ENCODE measurements around the gene LRP8. TPM values are rescaled to one million over a fixed set of nuclear protein-coding genes. Genes with fewer than 3 reads are reported as not detected.

LRP8 gene
- total RNA-seq, 1 donor from 2014 or later, result 8.4 TPM

GRCh38 chr1:53362851-53363642 is 35.2 kb upstream of the LRP8 start:
- H3K27me3 ChIP-seq (ENCODE audit: control insufficient read depth, insufficient read depth, low read length), result peaks cover 2% of the 10 kb centered on the region
- DNase-seq (ENCODE audit: low read depth), result no peak
- H3K36me3 ChIP-seq (ENCODE audit: control insufficient read depth, insufficient read depth, low read length), result no peaks in the 10 kb centered on the region
- no peak for FAIRE-seq
- TF ChIP-seq CTCF (IDR thresholded peaks at IDR 0.05; ENCODE audit: insufficient read depth, low read length, severe bottlenecking), result no peak
- no peak overlapping the region for H3K4me3 ChIP-seq (ENCODE audit: low read depth, low read length)

- no peak for FAIRE-seq
These were observed 34.4 kb upstream of the LRP8 start for GRCh38 chr1:53362270-53362669.

GRCh38 chr1:53361541-53361961 is 33.7 kb upstream of the LRP8 start:
- Histone ChIP-seq H3K36me3 (ENCODE audit: control insufficient read depth, insufficient read depth, low read length) (no peaks in the 10 kb centered on the region), H3K27me3 (ENCODE audit: control insufficient read depth, insufficient read depth, low read length) (no peaks in the 10 kb centered on the region), H3K4me3 (ENCODE audit: low read depth, low read length) (no peak overlapping the region)
- no peak for TF ChIP-seq CTCF (IDR thresholded peaks at IDR 0.05; ENCODE audit: insufficient read depth, low read length, severe bottlenecking)
- no peak for DNase-seq (ENCODE audit: low read depth)
- FAIRE-seq, result no peak

More at GRCh38 chr1:53362270-53362669, 34.4 kb upstream of the LRP8 start:
- Histone ChIP-seq H3K36me3 (ENCODE audit: control insufficient read depth, insufficient read depth, low read length) (no peaks in the 10 kb centered on the region), H3K4me3 (ENCODE audit: low read depth, low read length) (no peak overlapping the region), H3K27me3 (ENCODE audit: control insufficient read depth, insufficient read depth, low read length) (no peaks in the 10 kb centered on the region)
- DNase-seq (ENCODE audit: low read depth), result no peak
- TF ChIP-seq CTCF (IDR thresholded peaks at IDR 0.05; ENCODE audit: insufficient read depth, low read length, severe bottlenecking), result no peak

GRCh38 chr1:53359934-53360276 is 32.0 kb upstream of the LRP8 start:
- no peak for TF ChIP-seq CTCF (IDR thresholded peaks at IDR 0.05; ENCODE audit: insufficient read depth, low read length, severe bottlenecking)
- Histone ChIP-seq H3K4me3 (ENCODE audit: low read depth, low read length) (no peak overlapping the region), H3K36me3 (ENCODE audit: control insufficient read depth, insufficient read depth, low read length) (no peaks in the 10 kb centered on the region), H3K27me3 (ENCODE audit: control insufficient read depth, insufficient read depth, low read length) (no peaks in the 10 kb centered on the region)
- FAIRE-seq (no peak), DNase-seq (ENCODE audit: low read depth) (no peak)

- no peak for TF ChIP-seq CTCF (IDR thresholded peaks at IDR 0.05; ENCODE audit: insufficient read depth, low read length, severe bottlenecking)
- no peak for FAIRE-seq
- DNase-seq (ENCODE audit: low read depth), result no peak
- Histone ChIP-seq H3K27me3 (ENCODE audit: control insufficient read depth, insufficient read depth, low read length) (no peaks in the 10 kb centered on the region), H3K36me3 (ENCODE audit: control insufficient read depth, insufficient read depth, low read length) (no peaks in the 10 kb centered on the region), H3K4me3 (ENCODE audit: low read depth, low read length) (no peak overlapping the region)
These were observed 31.5 kb upstream of the LRP8 start for GRCh38 chr1:53359225-53359933.

Measured in bronchial epithelial cell (primary cell).